ENCODE data around the gene ZNF543. TPM values are rescaled to one million over a fixed set of nuclear protein-coding genes. Genes with fewer than 3 reads are reported as not detected.
A peak's percentile ranks its signal among the peaks of the same experiment; 100 is the strongest.

The ZNF543 gene
- total RNA-seq, 1 donor from 2014 or later: 5.3 TPM

DNA sequence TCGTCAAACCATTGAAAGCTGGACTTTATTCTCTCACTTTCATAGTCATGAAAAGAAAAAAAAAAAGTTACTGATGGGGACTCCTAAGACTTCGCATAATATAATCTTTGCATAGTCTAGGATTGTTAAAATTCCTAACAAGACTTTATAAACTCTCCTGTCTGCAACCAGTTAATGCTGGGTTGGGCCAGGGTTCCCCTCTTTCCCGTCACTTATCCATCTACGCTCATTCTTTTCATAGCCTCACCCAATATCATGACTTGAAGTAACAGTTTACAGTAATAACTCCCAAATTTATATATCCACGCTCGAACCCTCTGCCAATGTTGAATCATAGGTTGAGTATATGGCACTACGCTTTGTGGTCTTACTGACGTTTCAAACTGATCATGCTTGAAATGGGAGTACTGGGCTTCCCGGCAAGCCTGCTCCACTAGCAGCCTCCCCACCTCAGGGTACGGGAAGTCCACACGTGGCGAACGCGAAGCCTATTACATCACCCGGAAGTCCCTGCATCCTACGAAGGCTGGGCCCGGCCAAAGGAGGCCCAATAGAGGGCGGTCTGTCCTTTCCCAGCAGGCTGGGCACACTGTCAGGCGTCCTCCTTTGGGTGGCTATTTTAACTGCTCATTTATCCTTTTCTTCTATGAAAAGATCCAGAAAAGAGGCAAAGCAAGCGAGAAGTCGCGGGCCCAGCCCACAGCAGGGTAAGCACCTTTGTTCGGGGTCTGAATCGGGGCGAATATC is 40.7 kb upstream of the ZNF543 start:
- TF ChIP-seq CTCF (IDR thresholded peaks at IDR 0.05): peak; percentile 74
- peaks cover 35% of the 10 kb centered on the region for H3K4me1 Mint-ChIP-seq (ENCODE audit: low read depth)

DNA sequence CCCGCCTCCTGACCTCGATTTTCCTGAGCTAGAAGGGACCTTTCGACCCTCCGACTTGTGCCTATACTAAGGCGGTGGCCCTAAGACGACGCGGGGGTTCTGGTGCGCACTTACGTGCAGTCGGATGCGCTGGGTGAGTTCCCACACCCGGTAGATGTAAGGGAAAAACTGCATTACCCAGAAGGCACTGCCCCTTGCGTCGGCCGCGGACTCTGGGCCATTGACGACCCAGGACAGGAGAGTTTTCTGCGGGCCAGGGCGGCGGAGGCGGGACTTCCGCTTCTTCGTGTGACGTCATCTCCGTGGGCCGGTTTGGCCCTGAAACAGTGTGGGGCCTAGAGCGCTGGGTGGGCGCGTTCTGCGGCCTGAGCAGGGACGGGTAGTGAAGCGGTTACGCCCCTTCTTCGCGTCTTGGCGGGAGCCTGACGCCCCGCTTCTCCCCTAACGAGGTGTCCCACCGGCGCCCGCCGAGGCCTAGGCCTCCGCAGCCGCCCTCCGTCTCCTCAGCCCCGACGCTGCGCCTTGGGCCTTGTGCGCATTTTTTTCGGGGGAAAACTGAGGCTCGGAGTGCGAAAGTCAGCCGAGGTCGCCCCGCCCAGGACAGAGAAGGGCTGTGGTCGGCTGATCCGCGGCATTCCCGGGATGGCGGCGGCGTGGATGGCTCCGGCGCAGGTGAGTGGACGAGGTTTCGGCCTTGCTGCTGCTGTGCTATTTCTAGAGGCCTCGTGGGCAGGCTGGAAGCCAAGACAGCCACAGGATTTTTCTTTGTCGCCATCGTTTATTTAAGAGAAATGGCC is 39.9 kb upstream of the ZNF543 start, which contains the start of gene ZNF460:
TSS of gene ZNF460 (plus strand) at position 321 of the 797 bp plus-strand sequence. CDS start at position 643, 322 bp downstream.
- peak; percentile 52 for TF ChIP-seq CTCF (IDR thresholded peaks at IDR 0.05)
- H3K27ac Mint-ChIP-seq (ENCODE audit: unreplicated experiment): no peak within 1 kb of the TSS

More for the DNA sequence above, 40.7 kb upstream of the ZNF543 start:
- DNase-seq (ENCODE audit: low spot score): peak; percentile 97
- H3K9me3 Mint-ChIP-seq (ENCODE audit: low read depth): no peaks in the 10 kb centered on the region
- no peak overlapping the region for H3K27ac Mint-ChIP-seq (ENCODE audit: unreplicated experiment)
- H3K27me3 Mint-ChIP-seq (ENCODE audit: low read depth): no peaks in the 10 kb centered on the region
- peaks cover 12% of the 10 kb centered on the region for H3K36me3 Mint-ChIP-seq (ENCODE audit: low read depth)
- no peak overlapping the region for H3K4me3 Mint-ChIP-seq (ENCODE audit: unreplicated experiment)

GRCh38 chr19:57280962-57281400 is 39.3 kb upstream of the ZNF543 start:
- no peak overlapping the region for H3K27ac Mint-ChIP-seq (ENCODE audit: unreplicated experiment)
- no peak for DNase-seq (ENCODE audit: low spot score)

More for the DNA sequence above, 39.9 kb upstream of the ZNF543 start, which contains the start of gene ZNF460:
- DNase-seq (ENCODE audit: low spot score): peak; percentile 97
- H3K4me1 Mint-ChIP-seq (ENCODE audit: low read depth): peaks cover 40% of the 10 kb centered on the region
- no peaks in the 10 kb centered on the region for H3K9me3 Mint-ChIP-seq (ENCODE audit: low read depth)
- H3K27me3 Mint-ChIP-seq (ENCODE audit: low read depth): no peaks in the 10 kb centered on the region
- H3K36me3 Mint-ChIP-seq (ENCODE audit: low read depth): peaks cover 16% of the 10 kb centered on the region
- H3K4me3 Mint-ChIP-seq (ENCODE audit: unreplicated experiment): no peak within 1 kb of the TSS

GRCh38 chr19:57282011-57282643 is 38.1 kb upstream of the ZNF543 start:
- Mint-ChIP-seq H3K36me3 (ENCODE audit: low read depth) (peaks cover 22% of the 10 kb centered on the region), H3K27me3 (ENCODE audit: low read depth) (no peaks in the 10 kb centered on the region), H3K4me3 (ENCODE audit: unreplicated experiment) (no peak overlapping the region), H3K9me3 (ENCODE audit: low read depth) (no peaks in the 10 kb centered on the region), H3K4me1 (ENCODE audit: low read depth) (peaks cover 41% of the 10 kb centered on the region), H3K27ac (ENCODE audit: unreplicated experiment) (peak overlapping the region; percentile 84)
- TF ChIP-seq CTCF (IDR thresholded peaks at IDR 0.05): no peak
- no peak for DNase-seq (ENCODE audit: low spot score)

More at GRCh38 chr19:57280962-57281400, 39.3 kb upstream of the ZNF543 start:
- H3K4me3 Mint-ChIP-seq (ENCODE audit: unreplicated experiment): no peak overlapping the region
- no peaks in the 10 kb centered on the region for H3K27me3 Mint-ChIP-seq (ENCODE audit: low read depth)
- H3K36me3 Mint-ChIP-seq (ENCODE audit: low read depth): peaks cover 20% of the 10 kb centered on the region
- peaks cover 41% of the 10 kb centered on the region for H3K4me1 Mint-ChIP-seq (ENCODE audit: low read depth)
- no peak for TF ChIP-seq CTCF (IDR thresholded peaks at IDR 0.05)
- H3K9me3 Mint-ChIP-seq (ENCODE audit: low read depth): no peaks in the 10 kb centered on the region

DNA sequence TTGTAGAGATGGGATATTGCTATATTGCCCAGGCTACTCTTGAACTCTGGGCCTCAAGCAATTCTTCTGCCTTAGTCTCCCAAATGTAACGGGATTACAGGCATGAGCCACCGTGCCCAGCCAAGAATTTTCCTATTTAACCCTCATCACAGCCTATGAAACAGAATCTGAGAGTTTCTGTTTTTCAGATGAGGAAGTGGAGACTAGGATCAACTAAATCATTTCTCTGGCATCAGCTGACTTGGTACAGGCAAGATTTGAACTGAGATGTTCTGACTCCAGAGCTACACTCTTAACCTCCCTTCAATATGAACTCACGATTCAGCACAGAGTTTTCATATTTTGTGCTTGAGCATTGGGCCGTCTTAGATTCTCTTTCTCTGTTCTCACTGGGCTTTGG is 31.9 kb upstream of the ZNF543 start:
- Mint-ChIP-seq H3K4me1 (ENCODE audit: low read depth) (peaks cover 15% of the 10 kb centered on the region), H3K9me3 (ENCODE audit: low read depth) (peaks cover 5% of the 10 kb centered on the region), H3K27ac (ENCODE audit: unreplicated experiment) (no peak overlapping the region), H3K36me3 (ENCODE audit: low read depth) (peaks cover 58% of the 10 kb centered on the region), H3K27me3 (ENCODE audit: low read depth) (no peaks in the 10 kb centered on the region), H3K4me3 (ENCODE audit: unreplicated experiment) (no peak overlapping the region)
- no peak for DNase-seq (ENCODE audit: low spot score)
- TF ChIP-seq CTCF (IDR thresholded peaks at IDR 0.05): no peak
